WTC11 (cell line): Measurements from ENCODE around the gene LGALS3. TPM values are rescaled to one million over a fixed set of nuclear protein-coding genes. Genes with fewer than 3 reads are reported as not detected.

ENCODE experiments used
- ATAC-seq: fragments of 200-7000 bp; cut with Tn5 transposase; 2 replicates; pipeline ENCODE4 v1.10.0; 2021; ENCODE audit warnings: mild to moderate bottlenecking, moderate library complexity
- CTCF ChIA-PET: fragments of 300-600 bp; sonication (Branson Sonifier 250); formaldehyde crosslinking; loops from one replicate; lab custom pipeline; 2021; ENCODE audit warnings: antibody characterized with exemption; lab: Charles Lee
- POLR2A ChIA-PET: fragments of 350-600 bp; sonication (Branson Sonifier 250); formaldehyde crosslinking; loops from one replicate; lab custom pipeline; 2021; ENCODE audit warnings: antibody characterized with exemption; lab: Charles Lee
- DNase-seq: peaks from one replicate; pipeline ENCODE4 v3.0.0; 2021; ENCODE audit warnings: low spot score
- H3K27ac Mint-ChIP-seq: 2 replicates; pipeline ENCODE4 v1.8.0; 2021; ENCODE audit warnings: mixed read lengths
- H3K27me3 Mint-ChIP-seq: 2 replicates; pipeline ENCODE4 v1.8.0; 2021; ENCODE audit warnings: low read depth, mild to moderate bottlenecking, moderate library complexity, mixed read lengths
- H3K36me3 Mint-ChIP-seq: 2 replicates; pipeline ENCODE4 v1.8.0; 2021; ENCODE audit warnings: mixed read lengths
- H3K4me1 Mint-ChIP-seq: 2 replicates; pipeline ENCODE4 v1.8.0; 2022; ENCODE audit warnings: mixed read lengths
- H3K4me3 Mint-ChIP-seq: 2 replicates; pipeline ENCODE4 v1.8.0; 2021; ENCODE audit warnings: mild to moderate bottlenecking, moderate library complexity, mixed read lengths
- H3K9me3 Mint-ChIP-seq: 2 replicates; pipeline ENCODE4 v1.8.0; 2021; ENCODE audit warnings: mixed read lengths
- IRF2 ChIP-seq: sonication (generic); formaldehyde crosslinking; IDR thresholded peaks from 2 replicates; pipeline ENCODE4 v1.8.0; 2022; ENCODE audit warnings: low read depth, missing genetic modification reagents, borderline replicate concordance
- JAZF1 ChIP-seq: fragments of 250-450 bp; sonication (Bioruptor Pico); IDR thresholded peaks from 2 replicates; pipeline ENCODE4 v1.9.0; 2021; ENCODE audit warnings: moderate library complexity, mild to moderate bottlenecking, inconsistent platforms
- JUN ChIP-seq: sonication (generic); formaldehyde crosslinking; IDR thresholded peaks from 2 replicates; pipeline ENCODE4 v1.8.0; 2023; ENCODE audit warnings: mild to moderate bottlenecking, missing genetic modification reagents
- SOX15 ChIP-seq: fragments of 250-450 bp; sonication (Bioruptor Pico); IDR thresholded peaks from 2 replicates; pipeline ENCODE4 v1.9.0; 2021; ENCODE audit warnings: mild to moderate bottlenecking
- TP53 ChIP-seq: sonication (generic); formaldehyde crosslinking; IDR thresholded peaks from 2 replicates; pipeline ENCODE4 v1.8.1; 2023; ENCODE audit warnings: mild to moderate bottlenecking, missing genetic modification reagents
- ZNF416 ChIP-seq: fragments of 250-450 bp; sonication (Bioruptor Pico); IDR thresholded peaks from 2 replicates; pipeline ENCODE4 v1.9.0; 2021; ENCODE audit warnings: mild to moderate bottlenecking, inconsistent platforms
- total RNA-seq: library from RNA; stranded (reverse); gene quantifications from 3 replicates; pipeline ENCODE4 v1.2.3, GENCODE V29; 2021
- TF ChIP-seq, protein P1 (sequence below): sonication (generic); formaldehyde crosslinking; IDR thresholded peaks from 2 replicates; pipeline ENCODE4 v1.8.1; 2022; ENCODE audit warnings: low read depth, missing genetic modification reagents, borderline replicate concordance
- TF ChIP-seq, protein P2 (sequence below): sonication (generic); formaldehyde crosslinking; IDR thresholded peaks from 2 replicates; pipeline ENCODE4 v1.8.0; 2023; ENCODE audit warnings: mild to moderate bottlenecking, missing genetic modification reagents
- TF ChIP-seq, protein P3 (sequence below): sonication (generic); formaldehyde crosslinking; IDR thresholded peaks from 2 replicates; pipeline ENCODE4 v1.8.1; 2022; ENCODE audit warnings: missing genetic modification reagents, borderline replicate concordance
- TF ChIP-seq, protein P4 (sequence below): sonication (generic); formaldehyde crosslinking; IDR thresholded peaks from 2 replicates; pipeline ENCODE4 v1.8.1; 2023; ENCODE audit warnings: mild to moderate bottlenecking, missing genetic modification reagents, borderline replicate concordance
- TF ChIP-seq, protein P5 (sequence below): fragments of 200-600 bp; IDR thresholded peaks from 2 replicates; pipeline ENCODE4 v1.8.0; 2022; ENCODE audit warnings: antibody characterized with exemption
- TF ChIP-seq, protein P6 (sequence below): sonication (generic); formaldehyde crosslinking; IDR thresholded peaks from 2 replicates; pipeline ENCODE4 v1.8.0; 2022; ENCODE audit warnings: mild to moderate bottlenecking, missing genetic modification reagents
- TF ChIP-seq, protein P7 (sequence below): sonication (generic); formaldehyde crosslinking; IDR thresholded peaks from 2 replicates; pipeline ENCODE4 v1.8.0; 2022; ENCODE audit warnings: missing genetic modification reagents
- TF ChIP-seq, protein P8 (sequence below): sonication (generic); formaldehyde crosslinking; IDR thresholded peaks from 2 replicates; pipeline ENCODE4 v1.8.1; 2022; ENCODE audit warnings: mild to moderate bottlenecking, missing genetic modification reagents, moderate library complexity, borderline replicate concordance

The LGALS3 gene
- total RNA-seq, 1 experiment from 2014 or later: 5.8 TPM

DNA sequence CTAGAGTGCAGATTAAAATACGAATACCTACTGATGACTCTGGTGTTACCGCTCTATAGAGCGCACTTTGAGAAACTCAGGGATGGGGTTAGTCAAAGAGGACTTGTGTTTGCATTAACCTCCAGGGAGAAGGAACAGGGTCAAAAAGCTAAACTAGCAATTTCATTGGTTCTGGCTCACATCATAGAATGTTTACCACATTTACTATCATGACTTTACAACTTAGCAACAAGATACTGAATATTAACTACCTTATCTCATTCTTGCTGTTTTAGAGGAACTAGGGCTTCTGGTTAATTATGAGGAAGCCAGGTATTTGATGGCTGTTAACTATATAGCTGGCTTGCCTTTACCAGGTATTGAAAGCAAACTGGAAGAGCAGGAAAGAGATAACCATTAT is 12.8 kb downstream of the LGALS3 start:
- Mint-ChIP-seq H3K36me3 (peaks cover 35% of the 10 kb centered on the region), H3K27me3 (no peaks in the 10 kb centered on the region), H3K9me3 (no peaks in the 10 kb centered on the region), H3K27ac (no peak overlapping the region), H3K4me1 (no peaks in the 10 kb centered on the region), H3K4me3 (no peak overlapping the region)
- CTCF ChIA-PET: interaction anchor here (0.5 to 1.0 kb wide), 2 partner anchors 52 to 288 kb away, joined by 3 read pairs; no protein-coding TSS in a partner anchor
- DNase-seq (no peak), ATAC-seq (no peak)
- POLR2A ChIA-PET: no interaction called here
- TF ChIP-seq IRF2 (CRISPR knock-in tag) (no peak), TP53 (CRISPR knock-in tag) (no peak), JUN (CRISPR knock-in tag) (no peak), ZNF416 (CRISPR knock-in tag) (no peak), SOX15 (CRISPR knock-in tag) (no peak), JAZF1 (CRISPR knock-in tag) (no peak)
- TF ChIP-seq, protein P1, sequence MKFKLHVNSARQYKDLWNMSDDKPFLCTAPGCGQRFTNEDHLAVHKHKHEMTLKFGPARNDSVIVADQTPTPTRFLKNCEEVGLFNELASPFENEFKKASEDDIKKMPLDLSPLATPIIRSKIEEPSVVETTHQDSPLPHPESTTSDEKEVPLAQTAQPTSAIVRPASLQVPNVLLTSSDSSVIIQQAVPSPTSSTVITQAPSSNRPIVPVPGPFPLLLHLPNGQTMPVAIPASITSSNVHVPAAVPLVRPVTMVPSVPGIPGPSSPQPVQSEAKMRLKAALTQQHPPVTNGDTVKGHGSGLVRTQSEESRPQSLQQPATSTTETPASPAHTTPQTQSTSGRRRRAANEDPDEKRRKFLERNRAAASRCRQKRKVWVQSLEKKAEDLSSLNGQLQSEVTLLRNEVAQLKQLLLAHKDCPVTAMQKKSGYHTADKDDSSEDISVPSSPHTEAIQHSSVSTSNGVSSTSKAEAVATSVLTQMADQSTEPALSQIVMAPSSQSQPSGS (CRISPR knock-in tag): no peak
- TF ChIP-seq, protein P2, sequence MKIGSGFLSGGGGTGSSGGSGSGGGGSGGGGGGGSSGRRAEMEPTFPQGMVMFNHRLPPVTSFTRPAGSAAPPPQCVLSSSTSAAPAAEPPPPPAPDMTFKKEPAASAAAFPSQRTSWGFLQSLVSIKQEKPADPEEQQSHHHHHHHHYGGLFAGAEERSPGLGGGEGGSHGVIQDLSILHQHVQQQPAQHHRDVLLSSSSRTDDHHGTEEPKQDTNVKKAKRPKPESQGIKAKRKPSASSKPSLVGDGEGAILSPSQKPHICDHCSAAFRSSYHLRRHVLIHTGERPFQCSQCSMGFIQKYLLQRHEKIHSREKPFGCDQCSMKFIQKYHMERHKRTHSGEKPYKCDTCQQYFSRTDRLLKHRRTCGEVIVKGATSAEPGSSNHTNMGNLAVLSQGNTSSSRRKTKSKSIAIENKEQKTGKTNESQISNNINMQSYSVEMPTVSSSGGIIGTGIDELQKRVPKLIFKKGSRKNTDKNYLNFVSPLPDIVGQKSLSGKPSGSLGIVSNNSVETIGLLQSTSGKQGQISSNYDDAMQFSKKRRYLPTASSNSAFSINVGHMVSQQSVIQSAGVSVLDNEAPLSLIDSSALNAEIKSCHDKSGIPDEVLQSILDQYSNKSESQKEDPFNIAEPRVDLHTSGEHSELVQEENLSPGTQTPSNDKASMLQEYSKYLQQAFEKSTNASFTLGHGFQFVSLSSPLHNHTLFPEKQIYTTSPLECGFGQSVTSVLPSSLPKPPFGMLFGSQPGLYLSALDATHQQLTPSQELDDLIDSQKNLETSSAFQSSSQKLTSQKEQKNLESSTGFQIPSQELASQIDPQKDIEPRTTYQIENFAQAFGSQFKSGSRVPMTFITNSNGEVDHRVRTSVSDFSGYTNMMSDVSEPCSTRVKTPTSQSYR: no peak
- TF ChIP-seq, protein P3, sequence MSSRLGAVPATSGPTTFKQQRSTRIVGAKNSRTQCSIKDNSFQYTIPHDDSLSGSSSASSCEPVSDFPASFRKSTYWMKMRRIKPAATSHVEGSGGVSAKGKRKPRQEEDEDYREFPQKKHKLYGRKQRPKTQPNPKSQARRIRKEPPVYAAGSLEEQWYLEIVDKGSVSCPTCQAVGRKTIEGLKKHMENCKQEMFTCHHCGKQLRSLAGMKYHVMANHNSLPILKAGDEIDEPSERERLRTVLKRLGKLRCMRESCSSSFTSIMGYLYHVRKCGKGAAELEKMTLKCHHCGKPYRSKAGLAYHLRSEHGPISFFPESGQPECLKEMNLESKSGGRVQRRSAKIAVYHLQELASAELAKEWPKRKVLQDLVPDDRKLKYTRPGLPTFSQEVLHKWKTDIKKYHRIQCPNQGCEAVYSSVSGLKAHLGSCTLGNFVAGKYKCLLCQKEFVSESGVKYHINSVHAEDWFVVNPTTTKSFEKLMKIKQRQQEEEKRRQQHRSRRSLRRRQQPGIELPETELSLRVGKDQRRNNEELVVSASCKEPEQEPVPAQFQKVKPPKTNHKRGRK (CRISPR knock-in tag): no peak
- TF ChIP-seq, protein P4, sequence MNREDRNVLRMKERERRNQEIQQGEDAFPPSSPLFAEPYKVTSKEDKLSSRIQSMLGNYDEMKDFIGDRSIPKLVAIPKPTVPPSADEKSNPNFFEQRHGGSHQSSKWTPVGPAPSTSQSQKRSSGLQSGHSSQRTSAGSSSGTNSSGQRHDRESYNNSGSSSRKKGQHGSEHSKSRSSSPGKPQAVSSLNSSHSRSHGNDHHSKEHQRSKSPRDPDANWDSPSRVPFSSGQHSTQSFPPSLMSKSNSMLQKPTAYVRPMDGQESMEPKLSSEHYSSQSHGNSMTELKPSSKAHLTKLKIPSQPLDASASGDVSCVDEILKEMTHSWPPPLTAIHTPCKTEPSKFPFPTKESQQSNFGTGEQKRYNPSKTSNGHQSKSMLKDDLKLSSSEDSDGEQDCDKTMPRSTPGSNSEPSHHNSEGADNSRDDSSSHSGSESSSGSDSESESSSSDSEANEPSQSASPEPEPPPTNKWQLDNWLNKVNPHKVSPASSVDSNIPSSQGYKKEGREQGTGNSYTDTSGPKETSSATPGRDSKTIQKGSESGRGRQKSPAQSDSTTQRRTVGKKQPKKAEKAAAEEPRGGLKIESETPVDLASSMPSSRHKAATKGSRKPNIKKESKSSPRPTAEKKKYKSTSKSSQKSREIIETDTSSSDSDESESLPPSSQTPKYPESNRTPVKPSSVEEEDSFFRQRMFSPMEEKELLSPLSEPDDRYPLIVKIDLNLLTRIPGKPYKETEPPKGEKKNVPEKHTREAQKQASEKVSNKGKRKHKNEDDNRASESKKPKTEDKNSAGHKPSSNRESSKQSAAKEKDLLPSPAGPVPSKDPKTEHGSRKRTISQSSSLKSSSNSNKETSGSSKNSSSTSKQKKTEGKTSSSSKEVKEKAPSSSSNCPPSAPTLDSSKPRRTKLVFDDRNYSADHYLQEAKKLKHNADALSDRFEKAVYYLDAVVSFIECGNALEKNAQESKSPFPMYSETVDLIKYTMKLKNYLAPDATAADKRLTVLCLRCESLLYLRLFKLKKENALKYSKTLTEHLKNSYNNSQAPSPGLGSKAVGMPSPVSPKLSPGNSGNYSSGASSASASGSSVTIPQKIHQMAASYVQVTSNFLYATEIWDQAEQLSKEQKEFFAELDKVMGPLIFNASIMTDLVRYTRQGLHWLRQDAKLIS: no peak

DNA sequence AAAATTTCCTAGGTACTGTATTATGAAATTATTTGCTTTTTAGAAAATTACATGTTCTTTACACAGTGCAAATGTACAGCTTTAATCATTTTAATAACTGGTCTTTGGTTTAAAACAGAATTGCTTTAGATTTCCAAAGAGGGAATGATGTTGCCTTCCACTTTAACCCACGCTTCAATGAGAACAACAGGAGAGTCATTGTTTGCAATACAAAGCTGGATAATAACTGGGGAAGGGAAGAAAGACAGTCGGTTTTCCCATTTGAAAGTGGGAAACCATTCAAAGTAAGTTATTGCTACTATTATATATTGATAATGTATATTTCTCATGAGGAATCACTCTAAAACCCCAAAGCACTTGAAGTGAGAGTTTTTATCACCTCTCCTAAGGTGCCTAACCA is 13.4 kb downstream of the LGALS3 start:
- Mint-ChIP-seq H3K4me1 (no peaks in the 10 kb centered on the region), H3K36me3 (peaks cover 38% of the 10 kb centered on the region), H3K9me3 (no peaks in the 10 kb centered on the region), H3K27ac (no peak overlapping the region), H3K27me3 (no peaks in the 10 kb centered on the region), H3K4me3 (no peak overlapping the region)
- CTCF ChIA-PET: interaction anchor here (0.5 to 1.0 kb wide), 3 partner anchors 19 to 287 kb away, joined by 3 to 4 read pairs (median 3); no protein-coding TSS in a partner anchor
- ATAC-seq: no peak
- POLR2A ChIA-PET: no interaction called here
- no peak for DNase-seq
- TF ChIP-seq, protein P5, sequence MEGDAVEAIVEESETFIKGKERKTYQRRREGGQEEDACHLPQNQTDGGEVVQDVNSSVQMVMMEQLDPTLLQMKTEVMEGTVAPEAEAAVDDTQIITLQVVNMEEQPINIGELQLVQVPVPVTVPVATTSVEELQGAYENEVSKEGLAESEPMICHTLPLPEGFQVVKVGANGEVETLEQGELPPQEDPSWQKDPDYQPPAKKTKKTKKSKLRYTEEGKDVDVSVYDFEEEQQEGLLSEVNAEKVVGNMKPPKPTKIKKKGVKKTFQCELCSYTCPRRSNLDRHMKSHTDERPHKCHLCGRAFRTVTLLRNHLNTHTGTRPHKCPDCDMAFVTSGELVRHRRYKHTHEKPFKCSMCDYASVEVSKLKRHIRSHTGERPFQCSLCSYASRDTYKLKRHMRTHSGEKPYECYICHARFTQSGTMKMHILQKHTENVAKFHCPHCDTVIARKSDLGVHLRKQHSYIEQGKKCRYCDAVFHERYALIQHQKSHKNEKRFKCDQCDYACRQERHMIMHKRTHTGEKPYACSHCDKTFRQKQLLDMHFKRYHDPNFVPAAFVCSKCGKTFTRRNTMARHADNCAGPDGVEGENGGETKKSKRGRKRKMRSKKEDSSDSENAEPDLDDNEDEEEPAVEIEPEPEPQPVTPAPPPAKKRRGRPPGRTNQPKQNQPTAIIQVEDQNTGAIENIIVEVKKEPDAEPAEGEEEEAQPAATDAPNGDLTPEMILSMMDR: no peak
- TF ChIP-seq, protein P6, sequence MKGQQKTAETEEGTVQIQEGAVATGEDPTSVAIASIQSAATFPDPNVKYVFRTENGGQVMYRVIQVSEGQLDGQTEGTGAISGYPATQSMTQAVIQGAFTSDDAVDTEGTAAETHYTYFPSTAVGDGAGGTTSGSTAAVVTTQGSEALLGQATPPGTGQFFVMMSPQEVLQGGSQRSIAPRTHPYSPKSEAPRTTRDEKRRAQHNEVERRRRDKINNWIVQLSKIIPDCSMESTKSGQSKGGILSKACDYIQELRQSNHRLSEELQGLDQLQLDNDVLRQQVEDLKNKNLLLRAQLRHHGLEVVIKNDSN (CRISPR knock-in tag): no peak
- TF ChIP-seq TP53 (CRISPR knock-in tag) (no peak), SOX15 (CRISPR knock-in tag) (no peak)
- TF ChIP-seq, protein P7, sequence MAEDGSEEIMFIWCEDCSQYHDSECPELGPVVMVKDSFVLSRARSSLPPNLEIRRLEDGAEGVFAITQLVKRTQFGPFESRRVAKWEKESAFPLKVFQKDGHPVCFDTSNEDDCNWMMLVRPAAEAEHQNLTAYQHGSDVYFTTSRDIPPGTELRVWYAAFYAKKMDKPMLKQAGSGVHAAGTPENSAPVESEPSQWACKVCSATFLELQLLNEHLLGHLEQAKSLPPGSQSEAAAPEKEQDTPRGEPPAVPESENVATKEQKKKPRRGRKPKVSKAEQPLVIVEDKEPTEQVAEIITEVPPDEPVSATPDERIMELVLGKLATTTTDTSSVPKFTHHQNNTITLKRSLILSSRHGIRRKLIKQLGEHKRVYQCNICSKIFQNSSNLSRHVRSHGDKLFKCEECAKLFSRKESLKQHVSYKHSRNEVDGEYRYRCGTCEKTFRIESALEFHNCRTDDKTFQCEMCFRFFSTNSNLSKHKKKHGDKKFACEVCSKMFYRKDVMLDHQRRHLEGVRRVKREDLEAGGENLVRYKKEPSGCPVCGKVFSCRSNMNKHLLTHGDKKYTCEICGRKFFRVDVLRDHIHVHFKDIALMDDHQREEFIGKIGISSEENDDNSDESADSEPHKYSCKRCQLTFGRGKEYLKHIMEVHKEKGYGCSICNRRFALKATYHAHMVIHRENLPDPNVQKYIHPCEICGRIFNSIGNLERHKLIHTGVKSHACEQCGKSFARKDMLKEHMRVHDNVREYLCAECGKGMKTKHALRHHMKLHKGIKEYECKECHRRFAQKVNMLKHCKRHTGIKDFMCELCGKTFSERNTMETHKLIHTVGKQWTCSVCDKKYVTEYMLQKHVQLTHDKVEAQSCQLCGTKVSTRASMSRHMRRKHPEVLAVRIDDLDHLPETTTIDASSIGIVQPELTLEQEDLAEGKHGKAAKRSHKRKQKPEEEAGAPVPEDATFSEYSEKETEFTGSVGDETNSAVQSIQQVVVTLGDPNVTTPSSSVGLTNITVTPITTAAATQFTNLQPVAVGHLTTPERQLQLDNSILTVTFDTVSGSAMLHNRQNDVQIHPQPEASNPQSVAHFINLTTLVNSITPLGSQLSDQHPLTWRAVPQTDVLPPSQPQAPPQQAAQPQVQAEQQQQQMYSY (CRISPR knock-in tag): no peak
- TF ChIP-seq, protein P8, sequence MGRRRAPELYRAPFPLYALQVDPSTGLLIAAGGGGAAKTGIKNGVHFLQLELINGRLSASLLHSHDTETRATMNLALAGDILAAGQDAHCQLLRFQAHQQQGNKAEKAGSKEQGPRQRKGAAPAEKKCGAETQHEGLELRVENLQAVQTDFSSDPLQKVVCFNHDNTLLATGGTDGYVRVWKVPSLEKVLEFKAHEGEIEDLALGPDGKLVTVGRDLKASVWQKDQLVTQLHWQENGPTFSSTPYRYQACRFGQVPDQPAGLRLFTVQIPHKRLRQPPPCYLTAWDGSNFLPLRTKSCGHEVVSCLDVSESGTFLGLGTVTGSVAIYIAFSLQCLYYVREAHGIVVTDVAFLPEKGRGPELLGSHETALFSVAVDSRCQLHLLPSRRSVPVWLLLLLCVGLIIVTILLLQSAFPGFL (CRISPR knock-in tag): no peak
